Mammary epithelial cell (primary cell): ENCODE results near the gene CELSR2.

ENCODE experiments used
- CTCF ChIP-seq, 2 donors: IDR thresholded peaks in 1 of 2; conservative IDR thresholded peaks in 1 of 2; 2 replicates each; pipeline ENCODE4 v1.5.1; 2011 to 2012; ENCODE audit warnings: inconsistent platforms in 2 of 2, low read length in 2 of 2, mild to moderate bottlenecking in 2 of 2, control low read depth in 1 of 2, low read depth in 1 of 2; ENCODE audit not compliant: insufficient read depth in 1 of 2; ENCODE audit errors: extremely low read depth in 1 of 2
- EZH2 ChIP-seq: IDR thresholded peaks from 2 replicates; pipeline ENCODE4 v1.6.1; 2012; ENCODE audit warnings: low read length, inconsistent platforms, borderline replicate concordance

GRCh38 chr1:109292364-109292763, 43.0 kb downstream of the CELSR2 start:
- TF ChIP-seq CTCF (conservative IDR thresholded peaks at IDR 0.05 in 1 of 2, IDR thresholded peaks at IDR 0.05 in 1 of 2; ENCODE audit: extremely low read depth in 1 of 2, insufficient read depth in 1 of 2, low read depth in 1 of 2, low read length in 2 of 2) (no peak), EZH2 (no peak)
